HFFc6 (cell line): ENCODE measurements around the gene TSPAN18. TPM values are rescaled to one million over a fixed set of nuclear protein-coding genes. Genes with fewer than 3 reads are reported as not detected.

ENCODE experiments used
- DNase-seq: peaks from one replicate; pipeline ENCODE4 v3.0.0-alpha.2; 2018
- H3K27ac Mint-ChIP-seq: 2 replicates; pipeline ENCODE4 v1.8.0; 2020; ENCODE audit warnings: mild to moderate bottlenecking, mixed read lengths
- H3K27me3 Mint-ChIP-seq: 2 replicates; pipeline ENCODE4 v1.8.0; 2021; ENCODE audit warnings: mild to moderate bottlenecking, moderate library complexity, mixed read lengths; ENCODE audit not compliant: insufficient read depth
- H3K36me3 Mint-ChIP-seq: 2 replicates; pipeline ENCODE4 v1.8.0; 2021; ENCODE audit warnings: low read depth, mixed read lengths
- H3K4me1 Mint-ChIP-seq: 2 replicates; pipeline ENCODE4 v1.8.0; 2020; ENCODE audit warnings: low read depth, mixed read lengths
- H3K4me3 Mint-ChIP-seq: 2 replicates; pipeline ENCODE4 v1.8.0; 2020; ENCODE audit warnings: mild to moderate bottlenecking, moderate library complexity, mixed read lengths
- H3K9me3 Mint-ChIP-seq: 2 replicates; pipeline ENCODE4 v1.8.0; 2020; ENCODE audit warnings: mild to moderate bottlenecking, mixed read lengths
- CTCF ChIP-seq: fragments of 200-600 bp; sonication (generic); IDR thresholded peaks from 2 replicates; pipeline ENCODE4 v1.5.0; 2021; ENCODE audit warnings: antibody characterized with exemption, mild to moderate bottlenecking
- total RNA-seq, 6 experiments: library from RNA; stranded (reverse); fragmentation: NEBNext Ultra II Directional; extraction: Animal tissue kit (Norgen Biotek cat#: 25700); gene quantifications; 2 replicates in 1 of 6; 3 replicates in 5 of 6; pipeline ENCODE4 v1.2.3, GENCODE V29; 2021

The TSPAN18 gene
- total RNA-seq, 6 experiments from 2014 or later, result 0.09 TPM; not detected in 5

GRCh38 chr11:44753961-44754645 is 27.3 kb downstream of the TSPAN18 start:
- no peak for TF ChIP-seq CTCF
- no peak overlapping the region for H3K27ac Mint-ChIP-seq
- no peak for DNase-seq

GRCh38 chr11:44754876-44755555 is 28.3 kb downstream of the TSPAN18 start:
- TF ChIP-seq CTCF, result no peak
- H3K9me3 Mint-ChIP-seq, result peaks cover 16% of the 10 kb centered on the region
- peaks cover 35% of the 10 kb centered on the region for H3K27me3 Mint-ChIP-seq
- no peak overlapping the region for H3K27ac Mint-ChIP-seq
- H3K4me3 Mint-ChIP-seq, result no peak overlapping the region
- no peaks in the 10 kb centered on the region for H3K36me3 Mint-ChIP-seq
- no peak for DNase-seq
- H3K4me1 Mint-ChIP-seq, result peaks cover 4% of the 10 kb centered on the region

More at GRCh38 chr11:44753961-44754645, 27.3 kb downstream of the TSPAN18 start:
- Mint-ChIP-seq H3K9me3 (peaks cover 16% of the 10 kb centered on the region), H3K4me3 (no peak overlapping the region), H3K4me1 (no peaks in the 10 kb centered on the region), H3K27me3 (peaks cover 36% of the 10 kb centered on the region), H3K36me3 (no peaks in the 10 kb centered on the region)

GRCh38 chr11:44755556-44756523 is 29.1 kb downstream of the TSPAN18 start:
- Mint-ChIP-seq H3K27ac (no peak overlapping the region), H3K9me3 (peaks cover 16% of the 10 kb centered on the region), H3K36me3 (no peaks in the 10 kb centered on the region), H3K4me3 (no peak overlapping the region), H3K27me3 (peaks cover 34% of the 10 kb centered on the region), H3K4me1 (peaks cover 12% of the 10 kb centered on the region)
- DNase-seq, result no peak
- TF ChIP-seq CTCF, result no peak

- DNase-seq, result no peak
- no peaks in the 10 kb centered on the region for H3K36me3 Mint-ChIP-seq
- no peak overlapping the region for H3K27ac Mint-ChIP-seq
- H3K9me3 Mint-ChIP-seq, result peaks cover 16% of the 10 kb centered on the region
- no peak overlapping the region for H3K4me3 Mint-ChIP-seq
- no peak for TF ChIP-seq CTCF
- H3K4me1 Mint-ChIP-seq, result peaks cover 31% of the 10 kb centered on the region
- peaks cover 26% of the 10 kb centered on the region for H3K27me3 Mint-ChIP-seq
Measured at GRCh38 chr11:44758983-44759382, 32.2 kb downstream of the TSPAN18 start.

GRCh38 chr11:44759743-44760476 is 33.1 kb downstream of the TSPAN18 start:
- TF ChIP-seq CTCF, result no peak
- no peaks in the 10 kb centered on the region for H3K36me3 Mint-ChIP-seq
- peaks cover 16% of the 10 kb centered on the region for H3K9me3 Mint-ChIP-seq
- H3K4me3 Mint-ChIP-seq, result no peak overlapping the region
- H3K27me3 Mint-ChIP-seq, result peaks cover 18% of the 10 kb centered on the region
- DNase-seq, result no peak
- H3K27ac Mint-ChIP-seq, result no peak overlapping the region
- H3K4me1 Mint-ChIP-seq, result peaks cover 31% of the 10 kb centered on the region
